ENCODE measurements around the gene LY6G6C.
"Not testable (repeated sequence)": the region's sequence is repeated elsewhere in the genome, so short reads cannot be mapped to it uniquely, and the experiment has no call there.

LY6G6C gene

DNA sequence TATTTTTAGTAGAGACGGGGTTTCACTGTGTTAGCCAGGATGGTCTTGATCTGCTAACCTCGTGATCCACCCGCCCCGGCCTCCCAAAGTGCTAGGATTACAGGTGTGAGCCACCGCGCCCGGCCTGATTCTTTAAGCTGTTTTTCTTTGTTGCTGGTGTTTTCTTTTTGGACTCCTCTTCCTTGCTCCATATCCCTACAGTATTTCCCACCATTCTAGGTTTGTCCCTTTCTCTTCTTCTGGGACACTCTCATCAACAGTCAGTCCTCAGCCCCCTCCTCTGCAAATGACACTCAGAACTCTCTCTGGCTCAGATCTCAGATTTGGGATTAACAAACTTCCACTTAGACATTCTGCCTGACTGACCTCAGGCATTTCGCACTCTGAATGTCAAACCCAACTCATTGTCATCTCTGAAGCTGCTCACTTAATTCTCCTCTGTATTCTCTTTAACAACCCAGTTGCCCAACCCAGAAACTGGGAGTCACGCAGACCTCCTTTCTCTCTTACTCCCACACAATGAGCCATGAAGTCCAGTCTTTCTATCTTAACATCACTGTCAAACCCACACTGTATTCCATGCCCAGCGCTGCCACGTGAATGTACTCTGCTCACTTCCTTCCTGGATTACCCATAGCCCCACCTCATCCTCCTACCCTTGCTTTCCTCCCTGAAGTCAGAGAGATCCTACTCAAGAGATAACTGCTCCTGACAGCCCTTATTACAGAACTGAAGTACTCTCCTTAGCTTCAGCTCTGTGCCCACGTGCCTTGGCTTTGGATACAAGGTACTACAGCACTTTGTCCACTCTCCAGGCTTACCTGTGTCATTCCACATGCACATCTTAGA lies 4.2 kb upstream of the LY6G6C start:
- no peak for DNase-seq

DNA sequence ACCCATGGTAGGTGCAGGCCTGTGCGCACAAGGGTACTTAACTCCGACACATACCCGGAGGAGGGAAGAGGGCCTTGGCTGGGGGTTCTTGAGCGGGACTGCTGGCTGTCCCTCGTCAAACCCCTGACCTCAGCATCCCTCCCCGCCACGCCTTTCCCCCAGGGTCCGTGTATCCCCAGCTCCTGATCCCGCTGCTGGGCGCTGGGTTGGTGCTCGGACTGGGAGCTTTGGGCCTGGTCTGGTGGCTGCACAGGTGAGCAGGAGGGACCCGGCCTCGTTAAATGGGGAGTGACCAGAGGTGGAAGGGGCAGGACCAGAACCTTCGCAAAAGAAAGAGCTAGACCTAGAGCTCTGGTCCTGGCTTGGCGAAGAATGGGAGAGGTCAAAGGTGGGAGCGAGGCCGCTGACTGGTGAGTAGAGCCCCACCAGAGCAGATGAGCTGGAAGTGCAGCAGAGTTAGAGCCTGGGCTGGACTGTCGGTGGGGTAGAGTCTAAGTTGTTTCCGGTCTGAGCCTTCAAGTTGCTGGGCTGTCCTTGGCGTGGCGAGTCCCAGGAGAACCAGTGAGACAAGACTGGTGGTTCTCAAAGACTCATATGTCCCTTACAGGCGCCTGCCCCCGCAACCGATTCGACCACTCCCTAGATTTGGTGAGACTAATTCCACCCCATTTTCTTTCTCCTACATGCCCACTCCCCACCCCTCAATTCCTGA lies 2.6 kb upstream of the LY6G6C start:
- DNase-seq = no peak

DNA sequence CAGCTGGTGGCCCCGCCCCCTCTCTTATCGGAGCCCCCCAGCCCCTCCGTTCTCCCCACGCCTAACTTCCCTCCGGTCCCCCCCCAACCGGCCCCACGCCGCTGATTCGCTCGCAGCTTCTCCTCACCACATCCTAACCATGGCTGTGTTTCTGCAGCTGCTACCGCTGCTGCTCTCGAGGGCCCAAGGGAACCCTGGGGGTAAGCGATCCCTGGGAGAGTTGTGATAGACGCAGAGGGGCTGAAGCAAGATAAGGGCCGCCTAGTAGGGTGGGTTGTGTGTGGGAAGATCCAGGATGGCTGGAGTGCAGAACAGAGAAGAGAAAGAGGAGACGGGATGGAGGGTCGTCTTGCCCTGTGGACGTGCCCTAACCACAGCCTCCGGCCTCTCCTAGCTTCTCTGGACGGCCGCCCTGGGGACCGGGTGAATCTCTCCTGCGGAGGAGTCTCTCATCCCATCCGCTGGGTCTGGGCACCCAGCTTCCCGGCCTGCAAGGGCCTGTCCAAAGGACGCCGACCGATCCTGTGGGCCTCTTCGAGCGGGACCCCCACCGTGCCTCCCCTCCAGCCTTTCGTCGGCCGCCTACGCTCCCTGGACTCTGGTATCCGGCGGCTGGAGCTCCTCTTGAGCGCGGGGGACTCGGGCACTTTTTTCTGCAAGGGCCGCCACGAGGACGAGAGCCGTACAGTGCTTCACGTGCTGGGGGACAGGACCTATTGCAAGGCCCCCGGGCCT lies 1.9 kb upstream of the LY6G6C start, which contains the start of gene MPIG6B:
TSS of gene MPIG6B (plus strand) at position 129 of the 735 bp plus-strand sequence. CDS start at position 140, 11 bp downstream.
- no peak for DNase-seq

DNA sequence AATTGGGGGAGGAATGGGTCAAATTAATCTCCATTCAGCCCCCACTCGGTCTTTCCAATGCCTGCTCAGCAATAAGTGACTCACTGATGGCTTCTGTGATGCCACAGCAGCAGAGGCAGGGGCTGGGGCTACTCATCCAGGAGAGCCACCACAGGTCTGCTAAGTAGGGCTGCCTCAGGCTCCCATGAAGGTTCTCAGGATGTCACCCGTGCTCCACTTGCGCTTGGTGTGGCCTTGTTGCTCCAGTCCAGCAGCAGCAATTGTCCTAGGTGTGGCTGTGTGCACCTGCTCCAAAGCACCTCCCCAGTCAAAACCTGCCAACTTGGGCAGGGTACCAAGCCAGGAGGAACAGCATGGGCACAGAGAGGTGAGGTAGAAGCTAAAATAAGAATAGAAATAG lies 627 bp upstream of the LY6G6C start:
- DNase-seq = no peak

DNA sequence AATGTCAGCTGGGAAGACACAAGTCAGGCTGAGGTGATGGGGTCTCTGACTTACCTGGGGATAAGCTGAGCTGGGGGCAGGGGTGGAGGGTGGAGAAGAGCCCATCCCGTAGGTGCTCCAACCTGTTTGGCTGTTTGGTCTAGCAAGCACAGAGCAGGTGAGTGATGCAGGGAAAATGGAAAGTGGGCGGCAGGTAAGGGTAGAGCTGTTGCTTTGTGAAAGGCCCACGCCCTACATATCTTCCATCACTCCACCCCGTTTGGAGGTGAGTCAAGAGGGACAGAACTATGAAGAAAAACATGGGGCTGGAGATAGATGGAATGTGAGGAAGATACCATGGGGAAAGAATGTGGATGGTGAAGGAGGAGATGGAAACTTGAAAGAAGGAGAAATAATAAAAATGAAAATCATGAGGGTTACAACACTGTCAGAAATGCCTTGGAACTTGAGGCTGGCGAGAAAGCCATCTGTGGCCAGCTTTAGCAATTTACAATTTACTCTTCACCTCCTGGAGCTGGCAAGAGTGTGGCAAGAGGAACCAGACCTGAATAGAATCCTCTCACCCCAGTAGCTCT lies 1.3 kb downstream of the LY6G6C start:
- no peak for DNase-seq

DNA sequence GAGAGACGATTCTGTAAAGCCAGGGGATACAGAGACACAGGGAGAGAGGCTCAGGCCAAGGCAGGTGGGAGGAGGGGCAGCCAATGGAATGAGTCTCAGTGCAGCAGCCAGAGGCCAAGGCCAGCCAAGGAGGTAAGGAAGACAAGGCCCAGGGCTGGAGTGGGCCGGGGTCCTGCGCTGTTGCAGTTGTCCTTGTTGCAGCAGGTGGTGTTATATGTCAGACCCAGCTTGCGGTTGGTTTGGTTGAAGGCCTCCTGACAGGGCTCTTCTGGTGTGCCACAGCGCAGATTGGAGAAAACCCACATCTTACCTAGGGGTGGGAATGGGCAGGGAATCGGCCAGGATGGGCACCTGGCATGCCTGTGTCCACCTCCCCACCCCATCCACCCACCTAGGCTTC lies 2.5 kb downstream of the LY6G6C start:
- DNase-seq = no peak

DNA sequence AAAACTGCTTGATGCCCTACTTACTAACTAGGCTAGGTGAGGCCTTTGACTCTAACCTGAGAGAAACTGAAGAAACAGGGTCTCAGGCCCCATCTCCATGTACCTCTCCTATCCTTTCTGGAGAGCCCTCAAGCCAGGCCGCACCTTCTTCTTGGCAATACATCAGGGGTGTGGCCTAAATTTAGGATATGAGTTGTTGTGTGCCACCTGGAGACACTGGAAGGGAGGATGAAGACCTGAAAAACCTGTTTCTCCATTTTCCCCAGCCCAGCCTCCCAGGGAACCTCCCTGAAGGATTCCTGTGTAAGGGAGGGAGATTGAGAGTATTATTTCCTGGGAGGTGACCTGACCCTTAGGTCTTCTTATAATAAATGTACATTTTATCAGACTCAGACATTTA lies 3.3 kb downstream of the LY6G6C start:
- DNase-seq = no peak

DNA sequence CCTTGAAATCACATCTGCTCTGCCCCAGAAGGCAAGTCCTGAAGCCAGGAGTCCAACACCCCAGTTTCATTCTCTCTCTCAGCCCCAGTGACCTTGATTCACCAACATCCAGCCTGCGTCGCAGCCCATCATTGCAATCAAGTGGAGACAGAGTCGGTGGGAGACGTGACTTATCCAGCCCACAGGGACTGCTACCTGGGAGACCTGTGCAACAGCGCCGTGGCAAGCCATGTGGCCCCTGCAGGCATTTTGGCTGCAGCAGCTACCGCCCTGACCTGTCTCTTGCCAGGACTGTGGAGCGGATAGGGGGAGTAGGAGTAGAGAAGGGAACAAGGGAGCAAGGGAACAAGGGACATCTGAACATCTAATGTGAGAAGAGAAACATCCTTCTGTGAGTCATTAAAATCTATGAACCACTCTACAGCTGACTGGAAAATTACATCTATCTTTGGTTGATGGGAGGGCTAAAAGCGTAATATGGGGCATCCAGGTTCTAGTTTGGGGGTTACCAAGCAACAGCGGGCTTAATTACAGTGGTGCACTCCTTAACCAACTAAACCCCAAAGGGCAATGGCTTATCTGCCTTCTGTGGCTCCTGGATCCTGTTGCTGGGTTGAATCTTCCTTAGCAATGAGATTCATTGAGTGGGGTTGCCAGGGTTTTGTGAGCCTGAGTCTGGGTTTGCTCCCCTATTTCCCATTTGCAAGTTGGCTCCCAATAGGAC lies 3.9 kb downstream of the LY6G6C start:
- DNase-seq = no peak

DNA sequence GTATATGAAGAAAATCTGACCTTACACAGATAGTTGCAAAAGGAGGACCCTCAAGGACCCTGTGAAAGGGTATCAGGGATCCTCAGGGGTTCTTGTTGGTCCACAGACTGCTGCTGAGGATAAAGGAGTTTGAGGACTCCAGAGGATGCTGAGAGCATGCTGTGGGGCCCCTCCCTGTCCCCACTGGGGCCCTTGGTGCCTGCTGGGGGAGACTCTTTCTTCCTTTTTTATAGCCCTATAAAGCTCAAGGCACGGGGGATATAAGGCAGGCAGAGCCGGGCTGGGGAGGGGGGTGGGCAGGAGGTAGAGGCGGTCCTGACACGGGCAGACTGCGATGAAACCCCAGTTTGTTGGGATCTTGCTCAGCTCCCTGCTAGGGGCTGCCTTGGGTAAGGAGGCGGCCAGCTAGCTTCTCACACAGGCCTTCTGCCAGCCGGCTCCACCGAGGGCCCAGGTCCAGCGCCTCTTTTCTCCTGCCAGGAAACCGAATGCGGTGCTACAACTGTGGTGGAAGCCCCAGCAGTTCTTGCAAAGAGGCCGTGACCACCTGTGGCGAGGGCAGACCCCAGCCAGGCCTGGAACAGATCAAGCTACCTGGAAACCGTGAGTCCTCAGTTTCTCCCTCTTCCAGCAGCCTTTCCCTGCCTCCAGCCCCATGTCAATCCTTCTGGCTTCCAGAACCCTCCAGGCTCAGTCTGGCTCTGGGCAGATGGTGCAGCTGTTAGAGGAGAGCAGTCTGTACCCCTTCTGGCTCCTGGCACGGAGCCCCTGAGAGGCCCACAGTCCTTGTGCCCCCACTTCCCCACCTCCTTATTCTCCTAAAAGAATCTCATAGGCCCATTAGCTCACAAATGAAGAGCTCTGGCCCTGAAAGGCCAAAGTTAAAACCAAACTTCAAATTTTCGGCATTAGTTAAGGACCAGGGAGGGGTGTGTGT lies 6.3 kb downstream of the LY6G6C start, which contains the start of gene LY6G6D:
TSS of gene LY6G6D (plus strand) at position 327 of the 937 bp plus-strand sequence. CDS start at position 335, 8 bp downstream.
- no peak for DNase-seq

DNA sequence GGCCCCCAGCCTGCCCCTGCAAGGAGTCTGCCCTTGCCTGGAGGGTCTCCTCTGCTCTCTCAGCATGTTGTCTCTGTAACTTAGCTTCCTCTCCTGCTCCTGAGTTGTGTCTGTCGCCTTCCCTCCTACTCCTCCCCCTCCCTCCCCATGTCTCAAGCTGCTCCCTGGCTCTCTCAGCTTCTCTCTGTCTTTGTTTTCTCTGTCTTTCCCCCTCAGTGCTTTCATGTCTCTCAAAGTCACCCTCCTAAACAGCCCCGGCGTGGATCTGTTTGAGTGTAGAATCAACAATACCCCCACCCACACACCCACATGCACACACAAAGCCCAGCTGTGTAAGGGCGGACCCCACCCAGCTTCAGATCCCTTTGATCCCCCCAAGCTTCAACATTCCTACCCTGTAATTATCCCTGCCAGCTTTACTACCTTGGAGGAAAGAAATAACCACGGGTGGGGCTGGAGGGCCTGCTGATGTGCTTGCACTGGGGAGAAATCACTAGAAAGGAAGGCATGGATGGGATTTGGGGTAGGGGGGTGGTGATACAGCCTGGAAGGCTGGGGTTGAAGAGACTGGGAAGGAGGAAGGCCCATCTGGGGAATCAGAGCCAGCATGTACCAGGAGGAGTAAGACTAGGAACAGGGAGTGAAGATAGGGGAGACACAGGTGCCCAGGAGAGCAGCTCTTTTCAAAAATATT lies 7.4 kb downstream of the LY6G6C start:
- no peak for DNase-seq

DNA sequence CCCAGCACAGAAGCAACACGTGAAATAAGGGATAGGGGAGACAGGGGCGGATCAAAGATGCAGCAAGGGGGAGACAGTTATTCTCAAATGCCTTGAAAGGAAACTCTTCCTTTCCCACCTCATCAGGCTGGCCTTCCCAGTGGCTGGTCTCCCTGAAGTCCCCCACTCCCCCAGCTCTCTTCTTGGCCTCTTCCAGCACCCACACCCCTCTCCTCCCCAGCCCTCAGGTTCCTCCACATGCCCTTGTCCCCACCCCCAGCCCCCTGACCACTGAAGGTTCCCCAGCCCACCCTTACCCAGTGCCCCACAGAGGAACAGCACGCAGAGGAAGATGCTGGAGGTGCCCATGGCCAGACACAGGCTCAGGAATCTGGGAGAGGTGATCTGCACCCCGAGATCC lies 8.1 kb downstream of the LY6G6C start:
- DNase-seq = no peak

DNA sequence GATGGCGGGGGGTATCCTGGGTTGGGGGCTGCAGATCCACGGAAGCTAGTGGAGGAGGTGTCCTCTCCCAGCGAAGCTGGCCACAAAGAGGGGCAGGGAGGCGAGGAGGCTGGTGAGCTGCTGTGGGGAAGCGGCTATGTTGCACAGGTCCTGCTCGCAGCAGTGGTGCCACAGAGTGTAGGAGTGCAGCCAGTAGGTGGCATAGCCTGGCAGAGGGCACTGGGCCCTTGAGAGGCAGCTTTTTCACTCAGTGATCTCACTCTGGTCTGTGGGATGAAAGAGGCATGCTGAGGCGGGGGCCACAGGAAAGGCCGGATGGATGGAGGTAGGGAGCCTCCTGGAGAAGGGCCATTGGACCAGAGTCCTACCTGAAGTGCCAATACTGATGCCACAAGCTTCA lies 9.2 kb downstream of the LY6G6C start:
- peak in 1 of 5 donors; percentile 44 for DNase-seq

DNA sequence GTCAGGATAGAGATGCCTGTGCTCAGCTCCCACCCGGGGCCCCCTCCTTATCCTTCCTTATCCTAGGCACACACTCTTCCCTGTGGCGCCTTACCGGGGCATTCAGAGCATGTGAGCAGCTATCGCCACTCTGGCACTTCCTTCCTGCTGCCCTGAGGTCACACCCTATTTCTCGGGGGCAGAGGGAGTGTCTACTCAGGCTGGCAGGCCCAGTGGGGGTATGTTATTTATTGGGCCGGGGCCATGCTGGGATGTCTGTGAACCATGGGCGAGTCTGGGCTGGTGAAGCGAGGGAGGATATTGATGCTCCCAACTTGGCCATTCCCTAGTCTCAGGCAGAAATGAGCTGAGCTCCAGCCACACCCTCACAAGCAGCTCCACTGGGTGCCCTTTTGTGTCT lies 10.3 kb downstream of the LY6G6C start:
- no peak for DNase-seq

DNA sequence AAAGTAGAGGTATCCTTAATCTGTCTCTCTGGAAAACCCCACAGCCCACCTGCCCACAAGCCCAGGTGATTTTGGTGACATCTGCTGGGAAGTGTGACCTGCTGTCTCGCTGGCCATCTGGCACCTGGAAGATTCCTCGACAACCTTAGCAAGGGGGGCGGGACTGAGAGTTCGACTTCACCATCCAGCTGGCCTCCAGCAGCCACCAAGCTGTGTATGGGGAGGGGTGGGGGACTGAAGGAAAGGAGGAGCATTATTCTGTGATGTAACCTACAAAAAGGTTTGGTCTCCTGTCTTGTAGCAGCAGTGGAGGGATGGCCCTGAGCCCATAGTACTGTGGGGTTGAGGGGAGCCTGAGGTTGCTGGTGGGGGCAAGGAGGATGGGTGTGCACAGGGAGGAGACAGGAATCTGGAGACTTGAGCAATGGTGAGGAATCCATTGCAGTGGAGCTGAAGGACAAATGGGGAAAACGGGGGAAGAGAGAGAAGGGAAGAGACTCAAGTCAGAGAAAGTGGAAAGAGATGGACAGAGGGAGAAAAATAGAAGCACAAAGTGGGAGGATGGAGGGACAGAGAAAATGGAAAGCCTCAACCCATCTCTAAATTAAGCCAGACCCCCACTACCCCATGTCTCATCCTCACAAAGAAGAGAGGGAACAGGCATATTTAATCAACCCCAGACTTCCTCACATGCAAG lies 10.9 kb downstream of the LY6G6C start:
- no peak for DNase-seq

DNA sequence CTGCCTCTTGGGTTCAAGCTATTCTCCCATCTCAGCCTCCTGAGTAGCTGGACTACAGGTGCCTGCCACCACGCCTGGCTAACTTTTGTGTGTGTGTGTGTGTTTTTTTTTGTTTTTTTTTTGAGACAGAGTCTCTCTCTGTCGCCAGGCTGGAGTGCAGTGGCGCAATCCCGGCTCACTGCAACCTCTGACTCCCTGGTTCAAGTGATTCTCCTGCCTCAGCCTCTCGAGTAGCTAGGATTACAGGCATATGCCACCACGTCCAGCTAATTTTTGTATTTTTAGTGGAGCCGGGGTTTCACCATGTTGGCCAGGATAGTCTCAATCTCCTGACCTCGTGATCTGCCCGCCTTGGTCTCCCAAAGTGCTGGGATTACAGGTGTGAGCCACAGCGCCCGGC lies 12.4 kb downstream of the LY6G6C start:
- not testable (repeated sequence) for DNase-seq

DNA sequence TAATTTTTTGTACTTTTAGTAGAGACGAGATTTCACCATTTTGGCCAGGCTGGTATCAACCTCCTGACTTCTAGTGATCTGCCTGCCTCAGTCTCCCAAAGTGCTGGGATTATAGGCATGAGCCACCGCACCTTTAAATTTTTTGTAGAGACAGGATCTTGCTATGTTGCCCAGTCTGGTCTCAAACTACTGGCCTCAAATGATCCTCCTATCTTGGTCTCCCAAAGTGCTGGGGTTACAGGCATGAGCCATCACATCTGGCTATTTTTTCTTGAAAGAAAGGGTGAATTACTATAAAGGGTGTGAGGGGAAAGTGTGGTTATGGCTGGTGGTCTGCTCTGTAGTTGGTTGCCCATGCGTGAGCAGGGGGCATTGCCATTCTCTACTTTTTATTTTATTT lies 13.3 kb downstream of the LY6G6C start:
- no peak for DNase-seq

DNA sequence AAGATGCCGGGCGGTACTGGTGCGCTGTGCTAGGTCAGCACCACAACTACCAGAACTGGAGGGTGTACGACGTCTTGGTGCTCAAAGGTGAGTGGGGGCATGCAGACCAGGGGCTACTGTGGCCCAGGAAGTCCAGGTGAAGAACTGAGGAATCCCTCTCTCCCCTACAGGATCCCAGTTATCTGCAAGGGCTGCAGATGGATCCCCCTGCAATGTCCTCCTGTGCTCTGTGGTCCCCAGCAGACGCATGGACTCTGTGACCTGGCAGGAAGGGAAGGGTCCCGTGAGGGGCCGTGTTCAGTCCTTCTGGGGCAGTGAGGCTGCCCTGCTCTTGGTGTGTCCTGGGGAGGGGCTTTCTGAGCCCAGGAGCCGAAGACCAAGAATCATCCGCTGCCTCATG lies 13.8 kb downstream of the LY6G6C start:
- no peak for DNase-seq

DNA sequence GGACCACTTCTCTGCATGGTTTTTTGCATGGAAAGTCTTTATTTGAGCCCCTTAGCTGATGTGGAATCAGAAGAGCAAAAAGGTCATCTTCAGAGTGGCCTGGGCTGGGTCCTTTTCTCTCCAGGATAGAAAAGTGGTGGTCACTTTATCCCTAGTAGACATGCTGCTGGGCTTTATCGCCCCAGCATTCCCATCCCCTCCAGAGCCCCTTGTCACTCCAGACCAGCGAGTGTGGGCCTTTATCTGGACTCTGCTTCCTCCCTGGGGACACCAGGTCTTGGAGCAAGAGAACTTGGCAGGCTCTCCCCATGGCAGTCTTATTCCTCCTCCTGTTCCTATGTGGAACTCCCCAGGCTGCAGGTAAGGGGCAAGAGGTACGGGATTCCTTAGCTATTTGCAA lies 14.9 kb downstream of the LY6G6C start, which contains the start of gene LY6G6F:
TSS of gene LY6G6F (plus strand) at position 268 of the 400 bp plus-strand sequence. CDS start at position 309, 41 bp downstream.
- no peak for DNase-seq

DNA sequence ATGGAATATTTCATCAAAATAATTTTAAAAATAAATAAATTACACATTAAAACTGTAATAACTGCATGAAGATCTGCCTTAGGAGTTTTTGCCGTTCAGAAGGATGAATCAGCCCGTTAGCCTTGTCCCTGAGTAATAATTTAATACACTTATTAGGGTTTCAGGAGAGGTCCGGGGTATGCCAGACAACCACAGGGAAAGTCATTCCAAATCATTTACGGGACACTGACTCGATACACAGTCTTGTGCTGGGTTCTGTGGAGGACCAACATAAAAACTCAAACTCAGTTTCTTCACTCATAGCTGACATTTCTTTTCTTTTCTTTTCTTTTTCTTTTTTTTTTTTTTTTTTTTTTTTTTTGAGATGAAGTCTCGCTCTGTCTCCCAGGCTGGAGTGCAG lies 15.6 kb downstream of the LY6G6C start:
- no peak for DNase-seq

All from T-helper 1 cell (primary cell).